ENCODE results near the gene RITA1. TPM values are rescaled to one million over a fixed set of nuclear protein-coding genes. Genes with fewer than 3 reads are reported as not detected.

The RITA1 gene
- total RNA-seq, 1 experiment from 2014 or later: 53.0 TPM

GRCh38 chr12:113179023-113179422 is 6.5 kb upstream of the RITA1 start:
- no peak for DNase-seq (ENCODE audit: low spot score)

- DNase-seq (ENCODE audit: low spot score): no peak
Measured at GRCh38 chr12:113180333-113180732, 5.2 kb upstream of the RITA1 start.

GRCh38 chr12:113181975-113182374 is 3.5 kb upstream of the RITA1 start:
- no peak for DNase-seq (ENCODE audit: low spot score)

GRCh38 chr12:113183030-113183589 is 2.4 kb upstream of the RITA1 start:
- DNase-seq (ENCODE audit: low spot score): no peak

GRCh38 chr12:113184098-113184899 is 1.2 kb upstream of the RITA1 start:
- no peak for DNase-seq (ENCODE audit: low spot score)

- peak; percentile 93 for DNase-seq (ENCODE audit: low spot score)
Measured at GRCh38 chr12:113184900-113185179, 681 bp upstream of the RITA1 start.

- DNase-seq (ENCODE audit: low spot score): peak; percentile 41
Measured at GRCh38 chr12:113186033-113186365, 478 bp downstream of the RITA1 start.

GRCh38 chr12:113186666-113187325 is 1.3 kb downstream of the RITA1 start:
- DNase-seq (ENCODE audit: low spot score): no peak

- no peak for DNase-seq (ENCODE audit: low spot score)
Measured at GRCh38 chr12:113189361-113189760, 3.8 kb downstream of the RITA1 start.

- peak; percentile 16 for DNase-seq (ENCODE audit: low spot score)
Measured at GRCh38 chr12:113190761-113191160, 5.2 kb downstream of the RITA1 start.

GRCh38 chr12:113191227-113191626 is 5.7 kb downstream of the RITA1 start:
- DNase-seq (ENCODE audit: low spot score): no peak

- DNase-seq (ENCODE audit: low spot score): no peak
Measured at GRCh38 chr12:113194971-113195391, 9.5 kb downstream of the RITA1 start.

- DNase-seq (ENCODE audit: low spot score): no peak
Measured at GRCh38 chr12:113195598-113195997, 10.1 kb downstream of the RITA1 start.

GRCh38 chr12:113196582-113196981 is 11.1 kb downstream of the RITA1 start:
- no peak for DNase-seq (ENCODE audit: low spot score)

GRCh38 chr12:113196990-113197389 is 11.5 kb downstream of the RITA1 start:
- DNase-seq (ENCODE audit: low spot score): peak; percentile 91

- DNase-seq (ENCODE audit: low spot score): no peak
Measured at GRCh38 chr12:113197518-113198077, 12.1 kb downstream of the RITA1 start.

- no peak for DNase-seq (ENCODE audit: low spot score)
Measured at GRCh38 chr12:113198296-113198695, 12.8 kb downstream of the RITA1 start.

GRCh38 chr12:113200021-113200797 is 14.7 kb downstream of the RITA1 start:
- DNase-seq (ENCODE audit: low spot score): no peak

- DNase-seq (ENCODE audit: low spot score): no peak
Measured at GRCh38 chr12:113201187-113202177, 16.0 kb downstream of the RITA1 start.

- DNase-seq (ENCODE audit: low spot score): no peak
Measured at GRCh38 chr12:113202300-113203075, 17.0 kb downstream of the RITA1 start.

All from HT-29 (cell line).